Stomach (tissue), 9 donors: ENCODE data around the gene DTYMK. TPM values are rescaled to one million over a fixed set of nuclear protein-coding genes. Genes with fewer than 3 reads are reported as not detected.
"Not testable (repeated sequence)": the region's sequence is repeated elsewhere in the genome, so short reads cannot be mapped to it uniquely, and the experiment has no call there.

Experiments used
- DNase-seq, 2 donors: peaks; one replicate each; pipeline versions ENCODE4 v3.0.0 to v3.0.0-alpha.2; 2013 to 2019
- H3K27ac ChIP-seq, 5 donors: fragments of 200-600 bp in 4 of 5; sonication (generic) in 4 of 5; one replicate each; pipeline ENCODE4 v1.5.1; 2013 to 2019; ENCODE audit warnings: mild to moderate bottlenecking in 1 of 5, moderate library complexity in 1 of 5
- H3K27me3 ChIP-seq, 3 donors: fragments of 200-600 bp; sonication (generic); one replicate each; pipeline ENCODE4 v1.5.1; 2017 to 2019; ENCODE audit warnings: mixed run types in 1 of 3
- H3K36me3 ChIP-seq, 4 donors: fragments of 200-600 bp; sonication (generic); 1 replicate in 3 of 4; 2 replicates in 1 of 4; pipeline ENCODE4 v1.5.1; 2016 to 2019
- H3K4me1 ChIP-seq, 4 donors: fragments of 200-600 bp; sonication (generic); one replicate each; pipeline ENCODE4 v1.5.1; 2016 to 2019
- H3K4me3 ChIP-seq, 4 donors: fragments of 200-600 bp; sonication (generic) in 3 of 4; one replicate each; pipeline ENCODE4 v1.5.1; 2016 to 2019; ENCODE audit warnings: mild to moderate bottlenecking in 1 of 4
- H3K9me3 ChIP-seq, 4 donors: fragments of 200-600 bp; sonication (generic); one replicate each; pipeline ENCODE4 v1.5.1; 2016 to 2019
- CTCF ChIP-seq, 7 experiments: fragments of 450-650 bp in 4 of 7; fragments of 200-600 bp in 3 of 7; sonication (generic) in 3 of 7; IDR thresholded peaks; one replicate each; pipeline ENCODE4 v1.5.1; 2016 to 2019; ENCODE audit warnings: antibody characterized with exemption in 7 of 7, control low read depth in 2 of 7, mild to moderate bottlenecking in 1 of 7
- EP300 ChIP-seq: sonication (generic); formaldehyde crosslinking; IDR thresholded peaks from one replicate; pipeline ENCODE4 v1.6.1; 2017; ENCODE audit warnings: antibody characterized with exemption
- POLR2A ChIP-seq, 4 donors: fragments of 450-650 bp; IDR thresholded peaks; one replicate each; pipeline ENCODE4 v1.6.1; 2016; ENCODE audit warnings: antibody characterized with exemption in 4 of 4, control low read depth in 2 of 4, mild to moderate bottlenecking in 1 of 4, moderate library complexity in 1 of 4
- POLR2AphosphoS5 ChIP-seq, 3 donors: sonication (generic); formaldehyde crosslinking; IDR thresholded peaks; one replicate each; pipeline ENCODE4 v1.6.1; 2016; ENCODE audit warnings: antibody characterized with exemption in 3 of 3
- WGBS, 5 donors: extraction: QIAGEN DNeasy Blood & Tissue Kit in 3 of 5; methylation state at CpG; one replicate each; pipeline versions ENCODE4 v1.1.5 to v1.1.7; 2013 to 2018; 5-methylcytosine and 5-hydroxymethylcytosine counted together
- intact Hi-C: fragments of 100-400 bp; cut with DNase I; formaldehyde crosslinking; loops from one replicate; pipeline ENCODE4 v1.15.1; 2023; ENCODE audit warnings: low total_unique reads
- polyA plus RNA-seq, 3 donors: library from polyadenylated mRNA; stranded (reverse); fragments of 200-250 nt; gene quantifications; one replicate each; pipeline ENCODE4 v1.2.3, GENCODE V29; 2013
- total RNA-seq, 5 donors: library from RNA; depleted of rRNA; stranded (reverse); fragments of >200 nt; gene quantifications; one replicate each; pipeline versions ENCODE4 v1.1.0 to v1.2.3, GENCODE V29; 2014 to 2016
- donor health status: healthy with polysubstance abuse.
- donor health status: Bipolar disorder and iron deficiency.
- donor health status: healthy.

The DTYMK gene
- total and polyA plus RNA-seq, 8 donors = 3.5 to 50.0 (median 21.7) TPM

GRCh38 chr2:241733391-241734207 is 47.0 kb upstream of the DTYMK start:
- 82 to 88% (median 86%) methylated on average over 16 to 23 of the region's 23 CpGs for WGBS, 5 donors
- DNase-seq = no peak
- peak overlapping the region in 4 of 5 donors; percentile 60 to 94 (median 93) for H3K27ac ChIP-seq
- peaks cover 5 to 34% (median 17%) of the 10 kb centered on the region in 4 donors for H3K4me1 ChIP-seq
- H3K36me3 ChIP-seq = peaks cover 0 to 8% (median 0%) of the 10 kb centered on the region in 4 donors
- intact Hi-C loops = no loop called here
- TF ChIP-seq CTCF (IDR thresholded peaks at IDR 0.05) (no peak), POLR2AphosphoS5 (IDR thresholded peaks at IDR 0.05) (no peak), EP300 (no peak), POLR2A (IDR thresholded peaks at IDR 0.05) (no peak)
- H3K27me3 ChIP-seq = no peaks in the 10 kb centered on the region
- H3K9me3 ChIP-seq = no peaks in the 10 kb centered on the region
- peak overlapping the region; percentile 85 to 93 (median 92) for H3K4me3 ChIP-seq

GRCh38 chr2:241732513-241733186 is 46.0 kb upstream of the DTYMK start:
- H3K36me3 ChIP-seq, H3K9me3 ChIP-seq, H3K4me3 ChIP-seq, H3K27ac ChIP-seq, intact Hi-C loops, H3K27me3 ChIP-seq: not testable (repeated sequence)
- peaks cover 5 to 34% (median 17%) of the 10 kb centered on the region in 4 donors for H3K4me1 ChIP-seq
- 38 to 56% (median 43%) methylated on average over 19 to 25 of the region's 26 CpGs for WGBS, 5 donors
- peak in 1 of 2 donors; percentile 69 for DNase-seq
- TF ChIP-seq CTCF (IDR thresholded peaks at IDR 0.05) = peak in 4 of 7 experiments; percentile 36 to 64 (median 51)

GRCh38 chr2:241730671-241731293 is 44.2 kb upstream of the DTYMK start:
- Histone ChIP-seq H3K4me3 (no peak overlapping the region), H3K9me3 (no peaks in the 10 kb centered on the region), H3K27ac (no peak overlapping the region), H3K36me3 (peaks cover 0 to 9% (median 5%) of the 10 kb centered on the region in 4 donors), H3K27me3 (no peaks in the 10 kb centered on the region), H3K4me1 (peaks cover 5 to 29% (median 13%) of the 10 kb centered on the region in 4 donors)
- no peak for DNase-seq
- intact Hi-C loops = no loop called here
- 65 to 79% (median 67%) methylated on average over 12 of the region's 12 CpGs for WGBS, 5 donors
- TF ChIP-seq POLR2AphosphoS5 (IDR thresholded peaks at IDR 0.05) (no peak), EP300 (no peak), CTCF (IDR thresholded peaks at IDR 0.05) (no peak), POLR2A (IDR thresholded peaks at IDR 0.05) (no peak)

- H3K4me3 ChIP-seq = no peak overlapping the region
- H3K4me1 ChIP-seq = peaks cover 5 to 24% (median 7%) of the 10 kb centered on the region in 4 donors
- H3K27me3 ChIP-seq = no peaks in the 10 kb centered on the region
- intact Hi-C loops = no loop called here
- H3K36me3 ChIP-seq = peaks cover 0 to 18% (median 14%) of the 10 kb centered on the region in 4 donors
- TF ChIP-seq EP300 = no peak
- H3K27ac ChIP-seq = no peak overlapping the region
- H3K9me3 ChIP-seq = no peaks in the 10 kb centered on the region
- WGBS, 5 donors = 86 to 94% (median 89%) methylated on average over 6 of the region's 6 CpGs
- DNase-seq = no peak
These were observed 43.3 kb upstream of the DTYMK start for GRCh38 chr2:241729868-241730267.
